Fibroblast of skin of scalp (primary cell): ENCODE data around the gene TSPAN11.

Experiments
- DNase-seq: peaks from one replicate; pipeline ENCODE4 v3.0.0-alpha.2; 2013

TSPAN11 gene

GRCh38 chr12:30980955-30981662 lies 54.6 kb downstream of the TSPAN11 start:
- no peak for DNase-seq

DNA sequence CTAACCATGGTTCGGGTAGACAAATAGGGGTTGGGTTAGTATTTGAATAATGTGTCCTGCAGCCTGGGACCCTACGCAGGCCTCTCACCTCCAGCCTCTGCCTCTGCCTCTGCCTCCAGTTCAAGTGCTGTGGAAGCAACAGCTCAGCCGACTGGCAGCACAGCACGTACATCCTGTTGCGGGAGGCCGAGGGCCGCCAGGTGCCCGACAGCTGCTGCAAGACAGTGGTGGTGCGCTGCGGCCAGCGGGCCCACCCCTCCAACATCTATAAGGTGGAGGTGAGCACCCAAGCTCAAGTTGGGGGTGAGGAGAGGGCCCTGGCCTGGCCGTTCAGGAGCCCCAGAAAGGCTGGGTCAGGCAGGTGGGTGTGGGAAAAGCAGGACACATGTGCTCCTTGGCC lies 55.9 kb downstream of the TSPAN11 start:
- DNase-seq, result no peak

DNA sequence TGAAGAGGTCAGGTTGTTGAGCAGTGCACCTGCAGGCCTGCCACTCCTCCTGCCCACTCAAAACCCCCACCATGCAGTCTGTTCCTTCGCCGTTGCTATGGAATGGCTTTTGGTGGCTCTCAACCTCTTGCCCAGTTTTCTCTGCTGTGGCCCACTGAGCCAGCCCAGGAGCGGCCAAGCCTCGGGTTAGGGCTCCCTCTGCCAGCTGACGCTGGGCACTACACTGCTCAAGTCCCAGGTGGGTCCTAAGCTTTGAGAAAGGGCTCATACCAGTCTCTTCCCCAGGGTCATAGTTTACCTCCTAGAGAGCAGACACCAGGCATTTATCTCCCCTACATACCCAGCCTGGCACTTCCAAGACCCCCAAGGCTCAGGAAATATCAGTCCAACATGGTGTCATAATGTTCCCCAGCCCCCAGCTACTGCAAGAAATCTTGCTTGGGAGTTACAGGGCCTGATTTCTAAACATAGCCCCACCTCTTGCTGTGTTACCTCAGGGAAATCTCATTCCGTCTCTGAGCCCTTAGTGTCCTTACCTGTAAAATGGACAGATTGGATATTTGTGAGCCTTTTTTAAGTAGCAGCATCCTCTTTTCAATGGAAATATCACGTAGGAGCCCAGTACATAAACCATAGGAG lies 59.4 kb downstream of the TSPAN11 start:
- peak; percentile 56 for DNase-seq

GRCh38 chr12:30988086-30988485 lies 61.5 kb downstream of the TSPAN11 start:
- no peak for DNase-seq

DNA sequence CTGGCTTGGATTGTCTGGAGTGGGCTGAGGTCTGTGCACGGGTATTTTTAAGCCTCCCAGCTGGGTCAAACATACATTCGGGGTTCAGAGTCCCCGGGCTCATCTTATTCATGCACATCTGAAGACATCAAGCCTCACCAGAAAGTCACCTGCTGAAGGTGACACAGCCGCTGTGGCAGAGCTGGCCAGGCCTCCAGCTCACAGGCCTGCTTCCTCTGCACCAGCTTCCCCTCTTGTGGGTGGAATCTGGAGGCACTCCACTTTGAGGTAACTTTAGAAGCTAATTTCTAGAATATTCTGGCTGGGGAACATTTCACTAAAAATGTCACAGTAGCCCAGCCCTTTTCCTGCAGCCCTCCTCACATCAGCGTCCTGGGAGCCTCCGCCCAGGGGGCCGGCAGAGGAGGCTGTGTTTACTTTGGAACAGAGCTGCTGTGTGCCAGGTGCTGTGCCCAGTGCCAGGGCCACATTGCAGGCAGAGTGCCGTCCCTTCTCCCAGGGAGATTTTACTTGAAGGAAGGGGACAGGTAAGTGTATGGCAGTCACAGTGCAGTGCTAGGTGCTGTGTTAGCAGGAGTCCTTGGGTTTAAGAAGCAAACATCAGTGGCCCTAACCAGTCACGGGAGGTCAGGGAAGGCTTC lies 62.2 kb downstream of the TSPAN11 start:
- DNase-seq, result no peak

- no peak for DNase-seq
Observed at GRCh38 chr12:30989754-30990153, 63.2 kb downstream of the TSPAN11 start.

DNA sequence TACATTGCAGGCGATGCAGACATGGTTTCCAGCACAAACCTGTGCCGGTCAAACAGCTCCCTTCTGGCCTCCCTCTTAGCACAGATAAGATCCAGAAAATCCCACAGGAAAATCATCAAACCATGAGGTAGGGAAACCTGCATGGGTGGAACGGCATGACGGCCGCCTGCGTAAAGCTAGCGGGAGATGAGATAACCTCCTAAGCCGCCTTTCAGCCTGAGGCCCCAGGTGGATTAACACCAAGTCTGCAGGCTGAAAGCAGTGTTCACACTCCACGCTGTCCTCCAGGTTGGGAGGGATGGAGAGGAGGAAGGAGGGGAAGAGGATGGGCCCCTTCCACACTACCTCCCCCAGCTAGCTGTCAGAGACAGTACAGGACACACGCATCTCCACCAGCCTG lies 63.8 kb downstream of the TSPAN11 start:
- DNase-seq, result no peak

- no peak for DNase-seq
Observed at GRCh38 chr12:30990776-30991175, 64.2 kb downstream of the TSPAN11 start.

DNA sequence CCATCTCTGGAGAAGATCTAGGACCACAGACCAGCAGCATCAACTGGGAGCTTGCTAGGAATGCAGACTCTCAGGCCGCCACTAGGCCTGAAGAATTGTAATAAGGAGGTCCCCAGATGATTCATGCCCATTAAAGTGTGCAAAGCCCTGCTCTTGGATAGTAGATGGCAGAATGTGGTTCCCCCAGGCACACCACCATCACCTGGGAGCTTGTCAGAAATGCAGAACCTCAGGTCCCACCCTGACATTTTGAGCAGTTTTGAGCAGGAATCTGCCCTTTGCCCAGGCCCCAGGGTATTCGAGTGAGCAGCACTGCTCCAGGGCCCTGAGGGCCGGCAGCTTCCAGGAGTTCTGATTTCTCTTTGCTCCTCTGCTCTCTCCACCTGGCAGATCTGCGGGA lies 64.9 kb downstream of the TSPAN11 start:
- no peak for DNase-seq

GRCh38 chr12:30992381-30992780 lies 65.8 kb downstream of the TSPAN11 start:
- no peak for DNase-seq

- no peak for DNase-seq
Observed at GRCh38 chr12:30993766-30994165, 67.2 kb downstream of the TSPAN11 start.

DNA sequence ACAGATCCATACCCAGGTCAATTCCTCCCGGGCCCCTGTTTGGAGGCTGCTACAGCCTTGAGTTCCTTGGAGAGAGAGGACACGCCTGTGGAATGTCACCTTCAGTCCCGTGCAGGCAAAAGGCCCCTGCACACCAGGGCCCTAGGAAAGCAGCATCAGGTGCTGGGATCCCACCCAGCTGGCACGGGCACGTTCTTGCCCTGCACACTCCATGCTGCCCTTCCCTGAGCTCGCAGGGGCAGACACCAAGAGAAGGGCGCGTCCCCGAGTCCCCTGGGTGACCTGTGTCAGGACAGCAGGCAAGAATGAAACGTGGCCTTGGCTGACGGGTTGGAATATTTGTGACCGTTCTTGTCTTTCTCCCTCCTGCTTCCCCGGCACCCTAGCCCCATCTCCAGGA lies 67.7 kb downstream of the TSPAN11 start:
- no peak for DNase-seq

GRCh38 chr12:30996255-30996654 lies 69.7 kb downstream of the TSPAN11 start:
- DNase-seq, result peak; percentile 18

DNA sequence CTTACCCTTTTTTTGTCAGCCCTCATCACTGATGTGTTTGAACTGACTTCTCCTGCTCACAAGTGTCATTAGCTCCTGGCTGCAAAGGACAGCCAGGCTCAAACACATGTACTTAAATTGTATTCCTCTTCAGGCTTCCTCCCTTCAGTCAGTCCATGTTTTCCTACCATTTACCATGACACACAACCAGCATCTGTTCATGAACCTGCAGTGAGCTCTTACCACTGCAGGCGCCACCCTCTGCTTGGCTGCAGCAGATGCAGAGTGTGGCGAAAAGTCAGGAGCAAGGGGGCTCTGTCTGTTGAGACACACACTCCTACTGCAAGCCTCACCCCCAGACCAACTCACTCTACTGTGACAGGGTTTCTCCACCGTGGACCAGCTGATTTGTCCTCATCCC lies 70.2 kb downstream of the TSPAN11 start:
- DNase-seq, result no peak

- no peak for DNase-seq
Observed at GRCh38 chr12:30997685-30998440, 71.3 kb downstream of the TSPAN11 start.

- DNase-seq, result no peak
Observed at GRCh38 chr12:30999011-30999410, 72.5 kb downstream of the TSPAN11 start.

DNA sequence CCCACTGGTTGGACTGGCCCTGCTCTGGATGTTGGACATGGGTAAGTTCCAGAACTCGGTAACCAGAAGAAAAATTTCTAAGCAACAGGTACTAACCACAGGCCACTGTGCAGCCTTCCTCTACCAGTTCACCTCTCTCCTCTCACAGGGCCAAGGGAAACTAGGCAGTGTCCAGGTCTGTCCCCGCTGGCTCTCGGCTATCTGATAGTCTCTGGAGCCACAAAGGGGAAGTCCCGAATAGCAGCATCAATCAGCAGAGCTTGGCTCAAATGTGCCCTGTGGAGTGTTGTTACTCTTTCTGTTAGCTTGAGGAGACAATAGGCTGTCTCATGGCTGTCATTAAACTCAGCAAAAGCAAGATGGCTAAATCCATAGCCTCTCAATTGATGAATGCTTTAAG lies 73.2 kb downstream of the TSPAN11 start:
- no peak for DNase-seq

DNA sequence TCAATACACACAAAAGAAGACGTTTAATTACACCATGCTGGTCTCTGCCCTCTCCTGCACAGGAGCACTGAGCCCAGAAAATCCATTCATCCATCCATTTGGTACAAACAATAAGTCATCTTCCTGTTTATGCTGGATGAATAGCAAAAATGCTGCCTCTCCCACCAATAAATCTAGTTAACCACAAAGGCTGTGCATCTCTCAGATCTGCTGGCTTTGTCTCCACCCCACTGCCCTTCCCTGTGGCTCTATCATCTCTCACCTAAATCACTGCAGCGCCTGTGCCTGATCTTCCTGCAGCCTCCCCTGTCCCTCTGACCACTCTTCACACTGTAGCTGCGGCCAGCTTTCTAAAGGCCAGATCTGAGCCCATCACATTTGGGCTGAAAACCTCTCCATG lies 74.2 kb downstream of the TSPAN11 start:
- no peak for DNase-seq

DNA sequence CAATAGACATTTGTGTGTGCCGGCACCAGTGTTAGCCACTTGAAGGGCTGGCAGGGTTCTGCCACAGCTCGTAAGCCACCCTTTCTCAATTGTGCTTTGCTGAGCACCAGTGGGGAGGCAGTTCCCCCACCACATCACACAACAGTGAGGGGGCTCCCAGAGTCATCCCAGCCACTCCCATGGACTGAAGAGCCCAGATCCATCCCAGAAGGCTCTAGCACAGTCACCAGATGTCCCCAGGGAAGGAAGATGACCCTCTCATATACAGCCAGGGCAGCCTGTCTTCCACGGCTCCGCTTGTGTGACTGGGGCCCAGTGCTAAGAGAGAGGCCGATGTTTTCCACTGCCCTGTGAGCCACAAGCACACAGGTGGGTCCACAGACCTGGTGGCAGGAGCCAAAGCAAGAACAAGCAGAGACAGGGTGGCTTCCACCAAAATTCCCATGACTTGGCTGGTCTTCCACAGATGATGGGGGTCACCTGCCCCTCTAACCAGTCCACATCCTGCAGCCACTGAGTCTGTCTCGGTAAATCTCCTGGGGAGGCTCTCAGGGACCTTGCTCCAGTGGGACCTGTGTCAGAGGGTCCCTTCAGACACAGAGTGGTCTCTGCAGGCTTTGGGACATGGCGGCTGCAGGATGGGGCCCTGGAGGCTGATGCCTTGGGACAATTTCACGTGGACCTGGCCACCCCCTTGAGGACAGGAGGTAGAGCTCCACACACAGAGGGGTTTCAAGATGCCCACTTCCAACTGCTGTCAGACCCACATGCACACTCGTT lies 75.2 kb downstream of the TSPAN11 start:
- DNase-seq, result no peak

GRCh38 chr12:31002361-31002725 lies 75.8 kb downstream of the TSPAN11 start:
- no peak for DNase-seq

DNA sequence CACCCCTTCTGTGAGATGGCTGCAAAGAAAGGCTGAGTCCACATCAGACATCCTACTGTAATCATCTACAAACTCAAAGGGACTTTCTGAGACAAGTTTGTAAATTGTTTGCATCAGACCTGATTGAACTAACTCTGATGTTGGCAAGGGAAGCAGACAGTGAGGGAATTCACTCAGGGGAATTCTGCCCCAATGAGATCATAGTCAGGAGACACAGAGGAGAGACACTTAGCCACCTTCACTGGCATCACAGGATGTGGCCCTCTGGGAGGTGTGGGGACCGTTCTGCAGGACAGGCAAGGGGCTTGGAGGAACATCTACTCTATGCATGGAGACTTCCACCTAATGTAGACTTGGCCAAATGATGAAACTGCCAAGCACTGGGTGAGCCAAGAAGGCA lies 76.5 kb downstream of the TSPAN11 start:
- peak; percentile 15 for DNase-seq

DNA sequence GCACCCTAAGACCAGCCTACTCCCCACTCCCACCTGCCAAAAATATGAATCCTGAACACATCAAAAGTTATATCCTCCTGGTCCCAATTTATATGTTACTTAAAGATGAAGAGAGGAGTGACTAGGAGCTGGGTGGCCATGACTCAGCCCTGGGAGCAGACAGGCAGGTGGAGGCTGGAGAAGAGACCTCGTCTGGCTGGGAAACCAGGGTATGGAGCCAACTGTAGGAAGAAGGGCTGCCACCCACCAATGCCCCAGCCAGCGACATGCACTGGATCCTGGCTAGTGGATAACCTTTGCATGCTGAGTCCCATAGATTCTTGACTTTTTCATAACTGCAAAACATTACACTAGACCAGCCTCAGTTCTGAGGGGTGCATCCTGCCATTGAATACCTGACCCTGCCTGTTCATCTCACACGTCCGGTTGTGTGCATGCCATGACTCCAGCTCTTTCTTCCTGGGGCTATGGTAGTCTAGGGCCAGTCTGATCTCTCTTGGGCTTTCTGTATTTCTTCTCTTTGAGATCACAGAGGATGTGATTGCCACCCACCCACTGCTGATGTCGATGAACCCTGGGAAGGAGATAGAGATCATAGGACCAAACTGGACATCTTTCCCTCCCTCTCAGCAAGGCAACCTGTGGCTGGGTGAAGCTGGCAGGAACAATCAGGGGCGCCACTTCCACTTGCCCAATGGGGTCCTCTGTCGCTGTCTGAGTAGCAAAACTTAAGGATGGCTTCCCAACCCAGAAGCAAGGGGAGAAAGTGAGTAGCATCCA lies 77.5 kb downstream of the TSPAN11 start:
- no peak for DNase-seq
